HUDEP-2 (cell line): ENCODE results near the gene ABHD5.
A peak's percentile ranks its signal among the peaks of the same experiment; 100 is the strongest.

ENCODE experiments used
- DNase-seq, 76 experiments: peaks; one replicate each; lab custom pipeline; 2025; ENCODE audit not compliant: unreplicated experiment in 76 of 76; lab: John Stamatoyannopoulos, UW

The ABHD5 gene

GRCh38 chr3:43709022-43709421 is 18.3 kb downstream of the ABHD5 start:
- DNase-seq = no peak

GRCh38 chr3:43710607-43711006 is 19.9 kb downstream of the ABHD5 start:
- DNase-seq = no peak

GRCh38 chr3:43718296-43718695 is 27.6 kb downstream of the ABHD5 start:
- DNase-seq = no peak

GRCh38 chr3:43723121-43723734 is 32.5 kb downstream of the ABHD5 start:
- no peak for DNase-seq

GRCh38 chr3:43726521-43726920 is 35.8 kb downstream of the ABHD5 start:
- no peak for DNase-seq

GRCh38 chr3:43727930-43728329 is 37.2 kb downstream of the ABHD5 start:
- DNase-seq = no peak

GRCh38 chr3:43728476-43728875 is 37.7 kb downstream of the ABHD5 start:
- no peak for DNase-seq

- no peak for DNase-seq
Observed at GRCh38 chr3:43728947-43729346, 38.2 kb downstream of the ABHD5 start.

GRCh38 chr3:43729707-43730414 is 39.1 kb downstream of the ABHD5 start:
- no peak for DNase-seq

- DNase-seq = no peak
Observed at GRCh38 chr3:43732747-43733425, 42.1 kb downstream of the ABHD5 start.

- no peak for DNase-seq
Observed at GRCh38 chr3:43733459-43734384, 43.0 kb downstream of the ABHD5 start.

GRCh38 chr3:43734685-43735084 is 43.9 kb downstream of the ABHD5 start:
- no peak for DNase-seq

- DNase-seq = no peak
Observed at GRCh38 chr3:43735618-43736017, 44.9 kb downstream of the ABHD5 start.

- DNase-seq = peak in 4 of 76 experiments; percentile 4 to 17 (median 8)
Observed at GRCh38 chr3:43736558-43737440, 46.1 kb downstream of the ABHD5 start.

GRCh38 chr3:43738305-43738704 is 47.6 kb downstream of the ABHD5 start:
- DNase-seq = no peak

GRCh38 chr3:43742920-43743319 is 52.2 kb downstream of the ABHD5 start:
- DNase-seq = no peak

GRCh38 chr3:43747641-43748040 is 56.9 kb downstream of the ABHD5 start:
- DNase-seq = no peak

- DNase-seq = no peak
Observed at GRCh38 chr3:43748179-43748578, 57.4 kb downstream of the ABHD5 start.

- DNase-seq = no peak
Observed at GRCh38 chr3:43748645-43749044, 57.9 kb downstream of the ABHD5 start.

GRCh38 chr3:43752905-43753304 is 62.2 kb downstream of the ABHD5 start:
- DNase-seq = peak in 1 of 76 experiments; percentile 1
